Suprapubic skin (tissue), 3 donors: ENCODE results near the gene GRAP2.

ENCODE experiments used
- EP300 ChIP-seq: sonication (generic); formaldehyde crosslinking; IDR thresholded peaks from one replicate; pipeline ENCODE4 v1.6.1; 2017; ENCODE audit warnings: antibody characterized with exemption
- POLR2A ChIP-seq, 2 donors: fragments of 450-650 bp; IDR thresholded peaks; one replicate each; pipeline ENCODE4 v1.6.1; 2017; ENCODE audit warnings: antibody characterized with exemption in 2 of 2, mild to moderate bottlenecking in 2 of 2, moderate library complexity in 2 of 2
- TF ChIP-seq, protein P1 (sequence below), 2 donors: fragments of 200-600 bp in 1 of 2; fragments of 450-650 bp in 1 of 2; sonication (generic) in 1 of 2; IDR thresholded peaks; one replicate each; pipeline ENCODE4 v1.5.1; 2016 to 2019; ENCODE audit warnings: antibody characterized with exemption in 2 of 2, mild to moderate bottlenecking in 1 of 2, moderate library complexity in 1 of 2

DNA sequence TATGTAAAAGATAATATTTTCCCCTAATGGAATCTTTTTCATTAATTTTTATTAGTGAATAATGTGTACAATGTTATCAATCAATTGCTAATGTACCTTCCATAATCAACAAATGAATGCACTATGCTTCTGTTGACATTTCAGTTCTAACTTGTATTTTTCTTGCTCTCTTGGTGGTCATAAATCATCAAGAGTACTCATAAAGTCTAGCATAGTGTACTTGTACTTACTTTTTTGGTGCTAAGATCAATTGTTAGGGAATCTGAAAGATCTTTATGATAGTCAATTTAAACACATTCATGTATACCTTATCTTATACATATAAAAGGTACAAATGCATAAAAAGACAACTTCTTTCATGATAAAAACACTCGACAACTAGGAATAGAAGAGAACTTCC is 17.8 kb upstream of the GRAP2 start:
- TF ChIP-seq POLR2A (IDR thresholded peaks at IDR 0.05) (no peak), EP300 (no peak)
- TF ChIP-seq, protein P1, sequence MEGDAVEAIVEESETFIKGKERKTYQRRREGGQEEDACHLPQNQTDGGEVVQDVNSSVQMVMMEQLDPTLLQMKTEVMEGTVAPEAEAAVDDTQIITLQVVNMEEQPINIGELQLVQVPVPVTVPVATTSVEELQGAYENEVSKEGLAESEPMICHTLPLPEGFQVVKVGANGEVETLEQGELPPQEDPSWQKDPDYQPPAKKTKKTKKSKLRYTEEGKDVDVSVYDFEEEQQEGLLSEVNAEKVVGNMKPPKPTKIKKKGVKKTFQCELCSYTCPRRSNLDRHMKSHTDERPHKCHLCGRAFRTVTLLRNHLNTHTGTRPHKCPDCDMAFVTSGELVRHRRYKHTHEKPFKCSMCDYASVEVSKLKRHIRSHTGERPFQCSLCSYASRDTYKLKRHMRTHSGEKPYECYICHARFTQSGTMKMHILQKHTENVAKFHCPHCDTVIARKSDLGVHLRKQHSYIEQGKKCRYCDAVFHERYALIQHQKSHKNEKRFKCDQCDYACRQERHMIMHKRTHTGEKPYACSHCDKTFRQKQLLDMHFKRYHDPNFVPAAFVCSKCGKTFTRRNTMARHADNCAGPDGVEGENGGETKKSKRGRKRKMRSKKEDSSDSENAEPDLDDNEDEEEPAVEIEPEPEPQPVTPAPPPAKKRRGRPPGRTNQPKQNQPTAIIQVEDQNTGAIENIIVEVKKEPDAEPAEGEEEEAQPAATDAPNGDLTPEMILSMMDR (IDR thresholded peaks at IDR 0.05) = no peak
